HG02678 (cell line): ENCODE data around the gene USH2A.

Source experiments
- ATAC-seq: cut with Tn5 transposase; IDR thresholded peaks from one replicate; pipeline ENCODE4 v1.9.1; 2021; ENCODE audit warnings: mild to moderate bottlenecking, moderate library complexity; ENCODE audit not compliant: unreplicated experiment

USH2A gene

GRCh38 chr1:216422821-216423520, at the start of gene USH2A:
Gene USH2A, minus strand, starts transcription at chr1:216423448. Its CDS starts 1,112 bp downstream, at chr1:216422336.
- no peak for ATAC-seq

- ATAC-seq, result no peak
Measured at GRCh38 chr1:216466162-216466801, 43.0 kb upstream of the USH2A start.

GRCh38 chr1:216464489-216464888, 41.2 kb upstream of the USH2A start:
- no peak for ATAC-seq

GRCh38 chr1:216462066-216462775, 39.0 kb upstream of the USH2A start:
- ATAC-seq, result no peak

GRCh38 chr1:216461466-216461865, 38.2 kb upstream of the USH2A start:
- ATAC-seq, result no peak

GRCh38 chr1:216459651-216460207, 36.5 kb upstream of the USH2A start:
- no peak for ATAC-seq

- no peak for ATAC-seq
Measured at GRCh38 chr1:216458812-216459211, 35.6 kb upstream of the USH2A start.

- ATAC-seq, result no peak
Measured at GRCh38 chr1:216457356-216457755, 34.1 kb upstream of the USH2A start.

- ATAC-seq, result no peak
Measured at GRCh38 chr1:216456682-216457081, 33.4 kb upstream of the USH2A start.

- ATAC-seq, result no peak
Measured at GRCh38 chr1:216453777-216454176, 30.5 kb upstream of the USH2A start.

- no peak for ATAC-seq
Measured at GRCh38 chr1:216450227-216450626, 27.0 kb upstream of the USH2A start.

GRCh38 chr1:216448011-216448510, 24.8 kb upstream of the USH2A start:
- no peak for ATAC-seq

GRCh38 chr1:216437603-216438002, 14.4 kb upstream of the USH2A start:
- no peak for ATAC-seq

GRCh38 chr1:216434232-216434631, 11.0 kb upstream of the USH2A start:
- no peak for ATAC-seq

- no peak for ATAC-seq
Measured at GRCh38 chr1:216433175-216433574, 9.9 kb upstream of the USH2A start.

GRCh38 chr1:216430744-216431143, 7.5 kb upstream of the USH2A start:
- no peak for ATAC-seq

GRCh38 chr1:216425577-216425976, 2.3 kb upstream of the USH2A start:
- no peak for ATAC-seq

GRCh38 chr1:216420746-216421145, 2.5 kb downstream of the USH2A start:
- no peak for ATAC-seq

GRCh38 chr1:216420263-216420662, 3.0 kb downstream of the USH2A start:
- ATAC-seq, result no peak

- no peak for ATAC-seq
Measured at GRCh38 chr1:216416488-216416887, 6.8 kb downstream of the USH2A start.

GRCh38 chr1:216410026-216410425, 13.2 kb downstream of the USH2A start:
- ATAC-seq, result no peak
